Right kidney (tissue), 9 donors: ENCODE measurements around the gene FAM72C.
"Not testable (repeated sequence)": the region's sequence is repeated elsewhere in the genome, so short reads cannot be mapped to it uniquely, and the experiment has no call there.

Source experiments
- DNase-seq: peaks from one replicate; pipeline ENCODE4 v3.0.0-alpha.2; 2016
- long read RNA-seq, 8 donors: transcript quantifications; one replicate each; lab custom pipeline, GENCODE V29; 2026

FAM72C gene
- long read RNA-seq, donor 1, partial matches to known transcripts = 0 of 1 reads
- long read RNA-seq, donor 1, other reads (novel, unspliced or antisense) = 0 of 1 reads
- long read RNA-seq, donor 2 = 0 reads
- long read RNA-seq, donor 3 = 0 reads
- long read RNA-seq, donor 4 = 0 reads
- long read RNA-seq, donor 5 = 0 reads
- long read RNA-seq, donor 6 = 0 reads
- long read RNA-seq, donor 7 = 0 reads
- long read RNA-seq, donor 8 = 0 reads

DNA sequence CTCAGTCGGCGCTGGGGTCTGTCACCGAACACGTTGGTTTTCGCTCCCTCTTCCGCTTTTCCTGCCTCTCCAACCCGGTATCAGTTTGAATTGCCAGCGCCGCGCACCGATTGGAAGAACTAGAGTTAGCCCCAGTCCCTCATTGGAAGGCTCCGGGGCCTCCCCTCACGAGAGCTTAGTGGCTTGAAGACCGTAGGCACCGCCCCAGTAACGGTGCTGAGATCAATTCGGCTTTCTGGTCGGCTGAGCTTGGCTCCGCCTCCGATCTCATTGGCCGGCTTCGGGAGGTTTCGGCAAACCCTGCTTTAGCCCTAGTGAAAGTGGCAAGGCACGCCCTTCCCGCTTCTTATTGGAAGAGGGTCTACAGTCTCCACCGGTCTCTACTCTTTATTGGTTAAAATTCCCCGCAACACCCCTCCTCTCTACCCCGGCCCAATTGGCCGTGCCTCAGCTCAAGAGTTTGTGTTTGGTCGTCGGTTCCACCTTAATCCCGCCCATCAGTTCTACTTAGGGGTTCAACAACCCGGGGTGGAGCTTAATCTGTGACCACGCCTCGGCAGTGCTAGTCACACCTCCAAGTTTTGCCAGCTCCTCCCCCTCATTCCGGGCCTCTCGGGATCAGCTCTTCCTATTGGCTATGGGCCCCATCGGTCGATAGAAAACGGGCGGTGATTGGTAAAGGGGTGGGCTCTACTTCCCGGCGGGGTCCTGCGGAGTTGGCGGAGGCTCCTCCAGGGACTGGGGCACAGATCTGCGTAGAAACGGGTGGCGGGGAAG lies at the start of gene FAM72C:
TSS of gene FAM72C (minus strand) at position 63 of the 777 bp plus-strand sequence. CDS start 845 bp downstream, outside the sequence.
- not testable (repeated sequence) for DNase-seq

DNA sequence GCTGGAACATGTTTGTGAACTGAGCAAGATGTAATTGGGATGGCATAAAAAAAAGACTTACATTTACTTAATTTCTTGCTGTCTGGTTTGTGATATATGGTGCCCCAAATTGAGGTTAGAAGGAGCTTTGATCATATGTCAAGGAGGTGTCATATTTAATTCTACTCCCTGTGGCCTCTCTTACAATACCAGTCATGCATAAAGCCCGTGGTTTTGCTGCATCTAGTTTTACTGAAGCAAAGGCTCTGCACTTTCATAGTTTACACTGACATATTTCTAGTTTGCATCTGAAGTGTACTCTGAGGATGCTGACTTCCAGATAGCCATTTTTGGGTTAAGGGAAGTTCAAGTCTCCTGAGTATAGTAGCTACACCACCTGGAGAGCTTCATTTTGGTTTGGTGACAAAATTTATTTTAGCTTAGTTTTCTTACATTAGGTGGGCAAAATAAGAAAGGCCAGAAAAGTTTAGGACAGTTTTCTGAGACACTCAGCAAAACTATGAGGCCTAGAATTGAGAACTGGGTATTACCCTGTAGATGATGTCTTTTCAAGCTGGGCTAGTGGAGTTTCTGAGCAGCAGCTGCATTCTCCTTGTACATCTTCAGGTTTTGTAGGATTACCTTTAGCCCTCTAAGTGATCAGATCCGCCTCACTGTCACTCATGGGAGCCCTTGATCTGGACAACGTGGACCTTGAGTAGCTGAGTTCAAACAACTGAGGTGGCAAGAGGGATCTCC lies 48.4 kb upstream of the FAM72C start:
- DNase-seq = not testable (repeated sequence)

- DNase-seq = not testable (repeated sequence)
Observed at GRCh38 chr1:144019101-144019500, 47.3 kb upstream of the FAM72C start.

GRCh38 chr1:144015180-144015966 lies 43.6 kb upstream of the FAM72C start:
- not testable (repeated sequence) for DNase-seq

DNA sequence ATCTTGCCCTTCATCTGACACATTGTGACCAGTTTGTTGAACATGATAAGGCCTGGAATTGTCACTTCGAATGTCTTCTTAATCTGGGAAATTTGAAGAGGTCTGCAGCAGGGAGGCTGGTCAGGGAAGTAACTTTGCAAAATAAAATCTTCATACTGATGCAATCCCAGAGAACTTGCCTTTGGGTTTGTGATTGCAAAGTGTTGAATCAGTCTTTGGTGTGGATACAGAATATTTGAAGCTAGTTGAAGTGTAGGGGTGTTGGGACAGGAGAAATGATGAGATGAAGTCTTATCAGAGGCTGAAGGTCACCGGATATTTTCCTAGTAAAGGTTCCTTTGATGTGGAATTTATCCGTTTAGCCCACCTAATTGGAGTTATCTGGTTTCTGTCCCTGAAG lies 42.7 kb upstream of the FAM72C start:
- not testable (repeated sequence) for DNase-seq

DNA sequence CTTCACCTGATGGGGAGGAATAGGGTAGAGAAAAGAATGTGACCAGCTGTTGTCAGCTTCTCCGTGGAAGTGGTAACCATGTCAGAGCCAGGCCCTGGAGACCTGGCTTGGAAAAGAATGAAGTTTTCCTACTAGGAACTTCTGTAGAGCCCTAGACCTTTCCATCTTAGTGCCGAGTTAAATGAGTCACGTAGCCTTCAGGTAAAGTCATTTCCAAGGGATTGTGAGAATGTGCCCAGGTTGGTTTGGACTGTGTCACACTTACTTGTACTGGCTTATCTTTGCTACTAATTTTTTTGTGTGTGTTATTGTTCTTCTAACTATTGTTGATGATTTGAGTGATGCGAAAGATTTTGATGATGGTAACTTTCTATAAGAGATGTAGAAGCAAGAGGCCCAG lies 42.3 kb upstream of the FAM72C start:
- not testable (repeated sequence) for DNase-seq

DNA sequence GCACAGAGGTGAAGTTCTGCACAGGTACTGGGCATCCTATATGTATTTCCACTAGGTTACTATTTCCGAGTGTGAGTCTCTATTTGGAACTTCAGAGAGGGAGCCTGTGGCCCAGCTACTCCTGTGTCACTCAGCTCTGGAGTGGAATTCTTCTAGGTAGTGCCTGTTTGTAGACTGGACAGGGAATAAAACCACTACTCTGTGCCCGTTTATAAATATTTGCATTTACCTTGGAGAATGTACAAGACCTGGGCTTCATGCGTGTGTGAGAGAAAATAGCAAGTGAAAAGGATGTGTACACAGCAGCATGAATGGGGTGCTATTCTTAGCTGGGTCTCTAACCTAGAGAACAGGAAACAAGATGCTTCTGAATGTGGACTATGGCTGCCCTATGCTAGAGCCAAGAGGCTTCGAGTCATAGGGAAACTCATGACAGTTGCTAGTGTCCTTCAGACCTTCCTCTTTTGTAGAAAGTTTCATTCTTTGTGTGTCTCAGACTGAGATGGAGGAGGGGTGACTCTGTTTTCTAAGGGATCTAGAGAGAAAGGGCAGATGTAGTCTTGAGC lies 40.5 kb upstream of the FAM72C start:
- not testable (repeated sequence) for DNase-seq

GRCh38 chr1:144009410-144009809 lies 37.6 kb upstream of the FAM72C start:
- DNase-seq = not testable (repeated sequence)

- not testable (repeated sequence) for DNase-seq
Observed at GRCh38 chr1:144004259-144004658, 32.5 kb upstream of the FAM72C start.

- DNase-seq = not testable (repeated sequence)
Observed at GRCh38 chr1:144003306-144004029, 31.7 kb upstream of the FAM72C start.

- DNase-seq = not testable (repeated sequence)
Observed at GRCh38 chr1:144002141-144002881, 30.5 kb upstream of the FAM72C start.

DNA sequence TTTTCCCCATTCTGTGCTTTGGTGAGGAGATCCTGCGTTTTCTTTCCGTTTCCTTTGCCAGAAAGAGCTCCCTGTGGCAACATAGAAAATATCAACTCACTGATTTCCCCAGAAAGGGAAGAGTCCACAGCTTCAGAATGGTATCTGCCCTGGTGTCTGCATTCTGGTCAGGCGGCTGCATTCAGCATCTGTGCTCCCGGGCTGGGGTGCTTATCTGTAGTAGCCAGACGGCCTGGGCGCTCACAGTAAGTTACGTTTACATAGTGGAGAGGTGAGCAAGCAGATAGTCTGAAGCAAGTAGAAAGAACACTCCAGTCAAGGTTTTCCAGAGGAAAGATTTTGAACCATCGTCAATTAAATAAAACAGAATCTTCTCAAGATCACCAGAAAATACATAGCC lies 29.3 kb upstream of the FAM72C start:
- DNase-seq = not testable (repeated sequence)

DNA sequence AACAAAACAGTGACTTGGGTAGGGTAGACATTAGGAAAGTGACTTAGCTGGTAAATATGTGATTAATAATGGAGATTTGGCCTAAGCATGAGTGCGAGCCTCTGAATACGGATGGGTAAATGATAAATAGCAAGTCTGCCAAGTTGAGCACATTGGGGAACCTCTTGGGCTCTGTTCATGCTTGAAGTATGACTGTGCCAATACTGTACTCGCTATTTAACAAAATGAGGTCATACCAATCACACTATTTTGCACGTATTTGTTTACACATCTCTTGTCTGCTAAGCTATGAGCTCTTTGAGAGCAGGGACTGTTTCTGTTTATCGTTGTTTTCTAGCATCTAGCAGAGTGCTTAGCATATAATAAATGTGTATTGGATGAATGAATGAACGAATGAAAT lies 24.2 kb upstream of the FAM72C start:
- DNase-seq = not testable (repeated sequence)

- not testable (repeated sequence) for DNase-seq
Observed at GRCh38 chr1:143993301-143993907, 21.6 kb upstream of the FAM72C start.

- DNase-seq = not testable (repeated sequence)
Observed at GRCh38 chr1:143990699-143991098, 18.9 kb upstream of the FAM72C start.

GRCh38 chr1:143989719-143990118 lies 17.9 kb upstream of the FAM72C start:
- not testable (repeated sequence) for DNase-seq

- DNase-seq = not testable (repeated sequence)
Observed at GRCh38 chr1:143989427-143989712, 17.6 kb upstream of the FAM72C start.

- DNase-seq = not testable (repeated sequence)
Observed at GRCh38 chr1:143988602-143989426, 17.0 kb upstream of the FAM72C start.

DNA sequence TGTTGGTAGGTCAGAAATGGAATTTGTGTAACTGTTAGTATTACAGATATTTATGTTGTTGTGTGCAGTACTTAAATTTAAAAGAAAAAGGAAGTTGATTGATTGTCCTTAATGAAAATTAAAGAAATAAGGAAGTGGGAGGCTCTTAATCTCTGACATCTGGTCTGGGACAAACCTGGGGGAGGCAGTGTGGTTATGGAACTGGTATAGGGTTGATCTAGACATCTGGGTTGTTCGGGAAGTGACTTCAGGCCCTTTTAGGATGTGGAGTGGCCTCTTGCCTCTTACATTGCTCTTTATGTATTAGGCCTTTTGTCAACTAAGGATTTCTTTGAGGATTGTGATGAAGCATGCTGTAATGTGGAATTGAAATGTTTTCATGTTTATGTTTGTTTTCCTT lies 16.1 kb upstream of the FAM72C start:
- not testable (repeated sequence) for DNase-seq
